Suprapubic skin (tissue), 4 donors: ENCODE results near the gene INF2. TPM values are rescaled to one million over a fixed set of nuclear protein-coding genes. Genes with fewer than 3 reads are reported as not detected.
A peak's percentile ranks its signal among the peaks of the same experiment; 100 is the strongest.

Source experiments
- DNase-seq, 2 donors: peaks; one replicate each; pipeline ENCODE4 v3.0.0-alpha.2; 2019; ENCODE audit warnings: low spot score in 2 of 2
- H3K27ac ChIP-seq: fragments of 200-600 bp; sonication (generic); one replicate; pipeline ENCODE4 v1.5.1; 2019
- H3K27me3 ChIP-seq: fragments of 200-600 bp; sonication (generic); one replicate; pipeline ENCODE4 v1.5.1; 2019
- H3K36me3 ChIP-seq: fragments of 200-600 bp; sonication (generic); one replicate; pipeline ENCODE4 v1.5.1; 2019
- H3K4me1 ChIP-seq: fragments of 200-600 bp; sonication (generic); one replicate; pipeline ENCODE4 v1.5.1; 2019
- H3K4me3 ChIP-seq: fragments of 200-600 bp; sonication (generic); one replicate; pipeline ENCODE4 v1.5.1; 2019; ENCODE audit warnings: mild to moderate bottlenecking
- H3K9me3 ChIP-seq: fragments of 200-600 bp; sonication (generic); one replicate; pipeline ENCODE4 v1.5.1; 2019
- CTCF ChIP-seq, 2 donors: fragments of 200-600 bp in 1 of 2; fragments of 450-650 bp in 1 of 2; sonication (generic) in 1 of 2; IDR thresholded peaks; one replicate each; pipeline ENCODE4 v1.5.1; 2016 to 2019; ENCODE audit warnings: antibody characterized with exemption in 2 of 2, mild to moderate bottlenecking in 1 of 2, moderate library complexity in 1 of 2
- EP300 ChIP-seq: sonication (generic); formaldehyde crosslinking; IDR thresholded peaks from one replicate; pipeline ENCODE4 v1.6.1; 2017; ENCODE audit warnings: antibody characterized with exemption
- POLR2A ChIP-seq, 2 donors: fragments of 450-650 bp; IDR thresholded peaks; one replicate each; pipeline ENCODE4 v1.6.1; 2017; ENCODE audit warnings: antibody characterized with exemption in 2 of 2, mild to moderate bottlenecking in 2 of 2, moderate library complexity in 2 of 2
- POLR2AphosphoS5 ChIP-seq, 3 donors: sonication (generic); formaldehyde crosslinking; IDR thresholded peaks; one replicate each; pipeline ENCODE4 v1.6.1; 2017; ENCODE audit warnings: antibody characterized with exemption in 3 of 3
- WGBS: methylation state at CpG from one replicate; pipeline ENCODE4 v1.1.5; 2018; 5-methylcytosine and 5-hydroxymethylcytosine counted together
- total RNA-seq, 4 donors: library from RNA; depleted of rRNA; stranded (reverse); fragments of >200 nt; gene quantifications; one replicate each; pipeline ENCODE4 v1.1.0, GENCODE V29; 2016

Gene INF2
- total RNA-seq, 4 donors from 2014 or later: 52.1 to 126 (median 81.8) TPM

- Histone ChIP-seq H3K4me1 (peaks cover 68% of the 10 kb centered on the region), H3K27ac (no peak overlapping the region), H3K27me3 (no peaks in the 10 kb centered on the region), H3K9me3 (no peaks in the 10 kb centered on the region), H3K36me3 (no peaks in the 10 kb centered on the region), H3K4me3 (no peak overlapping the region)
- TF ChIP-seq CTCF (IDR thresholded peaks at IDR 0.05) (no peak), EP300 (no peak), POLR2AphosphoS5 (IDR thresholded peaks at IDR 0.05) (no peak), POLR2A (IDR thresholded peaks at IDR 0.05) (no peak)
- DNase-seq: no peak
- 94% methylated on average over 10 of the region's 10 CpGs for WGBS
Observed at GRCh38 chr14:104684449-104684821, 5.0 kb upstream of the INF2 start.

- Histone ChIP-seq H3K4me1 (peaks cover 66% of the 10 kb centered on the region), H3K9me3 (no peaks in the 10 kb centered on the region), H3K27me3 (no peaks in the 10 kb centered on the region), H3K36me3 (no peaks in the 10 kb centered on the region), H3K27ac (no peak overlapping the region), H3K4me3 (no peak overlapping the region)
- WGBS: 78% methylated on average over 4 of the region's 4 CpGs
- TF ChIP-seq CTCF (IDR thresholded peaks at IDR 0.05) (no peak), POLR2A (IDR thresholded peaks at IDR 0.05) (no peak), EP300 (no peak), POLR2AphosphoS5 (IDR thresholded peaks at IDR 0.05) (no peak)
- DNase-seq: no peak
Observed at GRCh38 chr14:104685216-104685997, 4.0 kb upstream of the INF2 start.

- no peaks in the 10 kb centered on the region for H3K27me3 ChIP-seq
- no peak overlapping the region for H3K4me3 ChIP-seq
- 96% methylated on average over 2 of the region's 2 CpGs for WGBS
- H3K36me3 ChIP-seq: no peaks in the 10 kb centered on the region
- peaks cover 66% of the 10 kb centered on the region for H3K4me1 ChIP-seq
- H3K9me3 ChIP-seq: no peaks in the 10 kb centered on the region
- no peak overlapping the region for H3K27ac ChIP-seq
- DNase-seq: no peak
- no peak for TF ChIP-seq POLR2A (IDR thresholded peaks at IDR 0.05)
Observed at GRCh38 chr14:104685998-104686610, 3.3 kb upstream of the INF2 start.

GRCh38 chr14:104686624-104687517, 2.5 kb upstream of the INF2 start:
- WGBS: 65% methylated on average over 12 of the region's 20 CpGs
- no peak for DNase-seq
- Histone ChIP-seq H3K27me3 (no peaks in the 10 kb centered on the region), H3K36me3 (no peaks in the 10 kb centered on the region), H3K9me3 (no peaks in the 10 kb centered on the region), H3K27ac (peak overlapping the region; percentile 75), H3K4me1 (peaks cover 66% of the 10 kb centered on the region), H3K4me3 (no peak overlapping the region)
- TF ChIP-seq POLR2AphosphoS5 (IDR thresholded peaks at IDR 0.05) (no peak), CTCF (IDR thresholded peaks at IDR 0.05) (no peak), POLR2A (IDR thresholded peaks at IDR 0.05) (no peak), EP300 (no peak)

- no peak for DNase-seq
- H3K27me3 ChIP-seq: no peaks in the 10 kb centered on the region
- H3K4me3 ChIP-seq: peak overlapping the region; percentile 98
- WGBS: 53% methylated on average over 19 of the region's 31 CpGs
- no peaks in the 10 kb centered on the region for H3K36me3 ChIP-seq
- no peaks in the 10 kb centered on the region for H3K9me3 ChIP-seq
- H3K4me1 ChIP-seq: peaks cover 66% of the 10 kb centered on the region
- TF ChIP-seq CTCF (IDR thresholded peaks at IDR 0.05) (no peak), POLR2A (IDR thresholded peaks at IDR 0.05) (no peak), POLR2AphosphoS5 (IDR thresholded peaks at IDR 0.05) (no peak), EP300 (no peak)
- peak overlapping the region; percentile 75 for H3K27ac ChIP-seq
Observed at GRCh38 chr14:104687601-104688504, 1.6 kb upstream of the INF2 start.
